K562 (cell line): ENCODE data around the gene KIF12. TPM values are rescaled to one million over a fixed set of nuclear protein-coding genes. Genes with fewer than 3 reads are reported as not detected.

Source experiments
- ATAC-seq: fragments of 200-7000 bp; cut with Tn5 transposase; 3 replicates; pipeline ENCODE4 v1.9.1; 2020; ENCODE audit warnings: moderate library complexity
- BruUV-seq: library from RNA; stranded (reverse); fragments of 400-500 nt; replicated peaks from 2 replicates; lab custom pipeline; 2021; lab: Mats Ljungman, UMichigan
- CTCF ChIA-PET: fragments of 300-600 bp; formaldehyde crosslinking; extraction: SDS; loops from one replicate; lab custom pipeline; 2021; ENCODE audit warnings: low intra/inter-chr PET ratio; lab: Yijun Ruan, JAX
- POLR2A ChIA-PET: fragments of 300-600, 350-650 bp; sonication (Branson Sonifier 250); formaldehyde crosslinking; extraction: SDS; loops from one replicate; lab custom pipeline; 2021; ENCODE audit warnings: antibody characterized with exemption, inconsistent platforms; lab: Yijun Ruan, JAX
- DNase-seq, 4 experiments: peaks; one replicate each; pipeline versions ENCODE4 v3.0.0 to v3.0.0-alpha.2; 2011 to 2018; ENCODE audit warnings: low spot score in 3 of 4, mixed read lengths in 3 of 4; ENCODE audit errors: extremely low read depth in 1 of 4
- FAIRE-seq: peaks from 2 replicates; lab custom pipeline; 2011; peaks lifted over from hg19 to GRCh38; lab: Jason Lieb, UNC
- H2AFZ ChIP-seq: 2 replicates; pipeline ENCODE4 v1.6.0; 2011; ENCODE audit warnings: low read depth, low read length, control low read depth, inconsistent platforms
- H3K27ac ChIP-seq: fragments of 200-600 bp; 3 replicates; pipeline ENCODE4 v1.8.0; 2011; ENCODE audit warnings: low read depth, mild to moderate bottlenecking, control low read depth, inconsistent platforms, low read length, moderate library complexity, mixed read lengths; ENCODE audit errors: extremely low read depth
- H3K27me3 ChIP-seq, 2 experiments: fragments of 300-600 bp in 1 of 2; 2 replicates in 1 of 2; 3 replicates in 1 of 2; pipeline versions ENCODE4 v1.6.0 to v1.8.0; 2011; ENCODE audit warnings: inconsistent platforms in 2 of 2, low read length in 2 of 2, mild to moderate bottlenecking in 1 of 2, mixed read lengths in 1 of 2, moderate library complexity in 1 of 2; ENCODE audit not compliant: control insufficient read depth in 2 of 2, insufficient read depth in 2 of 2
- H3K36me3 ChIP-seq: fragments of 300-600 bp; 3 replicates; pipeline ENCODE4 v1.8.0; 2011; ENCODE audit warnings: mild to moderate bottlenecking, low read length, inconsistent platforms; ENCODE audit not compliant: control insufficient read depth, insufficient read depth
- H3K4me1 ChIP-seq, 2 experiments: fragments of 200-600 bp in 1 of 2; replicated peaks in 1 of 2; 2 replicates in 1 of 2; 3 replicates in 1 of 2; pipeline versions ENCODE4 v1.5.1 to v1.8.0; 2011; ENCODE audit warnings: inconsistent platforms in 2 of 2, low read length in 2 of 2, mild to moderate bottlenecking in 1 of 2, mixed read lengths in 1 of 2, moderate library complexity in 1 of 2; ENCODE audit not compliant: control insufficient read depth in 2 of 2, insufficient read depth in 2 of 2
- H3K4me2 ChIP-seq: 2 replicates; pipeline ENCODE4 v1.6.1; 2011; ENCODE audit warnings: low read length, control low read depth, inconsistent platforms, mixed read lengths; ENCODE audit not compliant: insufficient read depth
- H3K4me3 ChIP-seq: fragments of 200-600 bp; sonication (generic), shearing (Covaris generic); 2 replicates; pipeline ENCODE4 v1.5.1; 2016; ENCODE audit warnings: control low read depth, inconsistent platforms
- H3K79me2 ChIP-seq: fragments of 200-600 bp; 3 replicates; pipeline ENCODE4 v1.8.0; 2011; ENCODE audit warnings: low read length, inconsistent platforms; ENCODE audit not compliant: control insufficient read depth, insufficient read depth
- H3K9ac ChIP-seq, 2 experiments: 2 replicates each; pipeline versions ENCODE4 v1.6.0 to v1.6.1; 2011; ENCODE audit warnings: low read depth in 2 of 2, low read length in 2 of 2, control low read depth in 1 of 2, inconsistent platforms in 1 of 2, mild to moderate bottlenecking in 1 of 2, mixed read lengths in 1 of 2; ENCODE audit not compliant: insufficient read depth in 1 of 2
- H3K9me1 ChIP-seq: one replicate; pipeline ENCODE4 v1.6.0; 2011; ENCODE audit warnings: inconsistent platforms, mild to moderate bottlenecking, low read length, moderate library complexity; ENCODE audit not compliant: control insufficient read depth, insufficient read depth
- H3K9me3 ChIP-seq: replicated peaks from 2 replicates; pipeline ENCODE4 v1.5.1; 2011; ENCODE audit warnings: low read depth, low read length, inconsistent platforms; ENCODE audit not compliant: control insufficient read depth, insufficient read depth
- H4K20me1 ChIP-seq: replicated peaks from 2 replicates; pipeline ENCODE4 v1.6.1; 2011; ENCODE audit warnings: low read length, inconsistent platforms, mixed read lengths; ENCODE audit not compliant: control insufficient read depth, insufficient read depth
- AFF1 ChIP-seq, 2 experiments: fragments of 450-650 bp; IDR thresholded peaks; 2 replicates each; pipeline ENCODE4 v1.6.1; 2018; ENCODE audit warnings: mild to moderate bottlenecking in 2 of 2, low read depth in 1 of 2; ENCODE audit not compliant: partially characterized antibody in 2 of 2
- BRCA1 ChIP-seq, 2 experiments: fragments of 450-650 bp in 1 of 2; sonication (generic) in 1 of 2; formaldehyde crosslinking in 1 of 2; IDR thresholded peaks; 2 replicates each; pipeline versions ENCODE4 v1.5.0 to v1.6.1; 2017 to 2020; ENCODE audit warnings: mild to moderate bottlenecking in 1 of 2, missing genetic modification reagents in 1 of 2
- CEBPZ ChIP-seq: fragments of 150-350 bp; IDR thresholded peaks from 2 replicates; pipeline ENCODE4 v1.6.1; 2014; ENCODE audit warnings: low read depth, mild to moderate bottlenecking, low read length, borderline replicate concordance
- FOXA1 ChIP-seq: fragments of 450-650 bp; IDR thresholded peaks from 2 replicates; pipeline ENCODE4 v1.6.1; 2016; ENCODE audit warnings: mild to moderate bottlenecking, borderline replicate concordance
- MYC ChIP-seq, 2 experiments: fragments of 250-450 bp in 1 of 2; sonication (Bioruptor Pico) in 1 of 2; IDR thresholded peaks; 2 replicates each; pipeline versions ENCODE4 v1.5.1 to v1.6.1; 2012 to 2021; ENCODE audit warnings: low read depth in 2 of 2, borderline replicate concordance in 1 of 2, improper control_type of control experiment in 1 of 2, low read length in 1 of 2, mild to moderate bottlenecking in 1 of 2, moderate library complexity in 1 of 2
- SAFB ChIP-seq: fragments of 200-400 bp; formaldehyde crosslinking; IDR thresholded peaks from 2 replicates; pipeline ENCODE4 v1.6.1; 2017; ENCODE audit warnings: low read depth, low read length, borderline replicate concordance
- SAP30 ChIP-seq: fragments of 200-600 bp; sonication (generic); IDR thresholded peaks from 2 replicates; pipeline ENCODE4 v1.6.1; 2012; ENCODE audit warnings: borderline replicate concordance, low read depth, mild to moderate bottlenecking, moderate library complexity, low read length, control low read depth, inconsistent platforms; ENCODE audit not compliant: insufficient read depth, poor library complexity, severe bottlenecking
- TARDBP ChIP-seq: fragments of 450-650 bp; IDR thresholded peaks from 2 replicates; pipeline ENCODE4 v1.6.1; 2016
- THAP12 ChIP-seq: fragments of 250-450 bp; sonication (Bioruptor Pico); IDR thresholded peaks from 2 replicates; pipeline ENCODE4 v1.9.0; 2021; ENCODE audit warnings: mild to moderate bottlenecking, inconsistent platforms
- ZNF586 ChIP-seq: fragments of 450-650 bp; formaldehyde crosslinking; conservative IDR thresholded peaks from 2 replicates; pipeline ENCODE4 v1.4.0; 2020; ENCODE audit warnings: mild to moderate bottlenecking, moderate library complexity
- WGBS: fragments of 100-300 bp; shearing (Covaris generic); methylation state at CpG from one replicate; pipeline ENCODE4 v1.1.6; 2016; ENCODE audit warnings: low coverage, mixed read lengths; ENCODE audit not compliant: insufficient coverage; ENCODE audit errors: missing lambda C conversion rate; 5-methylcytosine and 5-hydroxymethylcytosine counted together
- in situ Hi-C: fragments of 300-500 bp; cut with MboI; formaldehyde crosslinking; loops from 4 replicates; pipeline ENCODE4 v1.15.0; 2018; ENCODE audit warnings: inconsistent platforms, mixed read lengths
- intact Hi-C: fragments of 100-400 bp; cut with micrococcal nuclease; formaldehyde crosslinking; loops from 2 replicates; pipeline ENCODE4 v1.14.2; 2022
- polyA plus RNA-seq, 8 experiments: library from polyadenylated mRNA; depleted of rRNA in 4 of 8; stranded (reverse) in 5 of 8; unstranded in 3 of 8; fragments of >200 nt; fragmentation: Nextera tagmentation in 2 of 8; fragmentation: Illumina TruSeq in 1 of 8; extraction: Ambion mirVana in 2 of 8; extraction: Trizol in 1 of 8; gene quantifications; 2 replicates each; pipeline versions ENCODE4 v1.2.1 to v1.2.3, GENCODE V29; 2011 to 2014; ENCODE audit warnings: inconsistent platforms in 1 of 8, missing spikeins in 1 of 8
- total RNA-seq, 7 experiments: library from RNA; depleted of rRNA in 6 of 7; stranded (reverse); fragments of >200 nt in 6 of 7; fragmentation: Illumina TruSeq in 2 of 7; extraction: Trizol in 2 of 7; gene quantifications; 2 replicates each; pipeline versions ENCODE4 v1.2.1 to v1.2.3, GENCODE V29; 2011 to 2021; ENCODE audit warnings: low replicate concordance in 1 of 7

The KIF12 gene
- total and polyA plus RNA-seq, 9 of the 15 experiments (the other 6 are each of a cell fraction or from before 2014, with no cell fraction given), result not detected

GRCh38 chr9:114132550-114132918 is 33.4 kb upstream of the KIF12 start:
- no peaks in the 10 kb centered on the region for H3K9me1 ChIP-seq
- H4K20me1 ChIP-seq, result no peaks in the 10 kb centered on the region
- H3K4me3 ChIP-seq, result no peak overlapping the region
- POLR2A ChIA-PET, result interaction anchor here (1.1 kb wide), 1 partner anchor 12 kb away, joined by 5 read pairs; no protein-coding TSS in a partner anchor
- H3K9me3 ChIP-seq, result no peaks in the 10 kb centered on the region
- 0% methylated on average over 7 of the region's 7 CpGs for WGBS
- DNase-seq (no peak), FAIRE-seq (no peak), ATAC-seq (no peak)
- BruUV-seq, result no TSS peak
- intact Hi-C loops, result no loop called here
- no peak overlapping the region for H3K4me2 ChIP-seq
- CTCF ChIA-PET, result no interaction called here
- peaks cover 3 to 17% of the 10 kb centered on the region in 2 experiments; a peak in 2 of 5 replicates for H3K27me3 ChIP-seq
- H3K36me3 ChIP-seq, result no peaks in the 10 kb centered on the region
- H3K79me2 ChIP-seq, result no peaks in the 10 kb centered on the region
- no peak overlapping the region for H3K9ac ChIP-seq
- no peak overlapping the region for H2AFZ ChIP-seq
- no peak overlapping the region for H3K27ac ChIP-seq
- H3K4me1 ChIP-seq, result no peaks in the 10 kb centered on the region
- in situ Hi-C loops, result no loop called here
- no peak for TF ChIP-seq SAFB
- TF ChIP-seq THAP12, result no peak
- TF ChIP-seq MYC (IDR thresholded peaks at IDR 0.05; ENCODE audit: low read depth, low read length), result no peak
- TF ChIP-seq MYC (CRISPR knock-in tag; IDR thresholded peaks at IDR 0.05; ENCODE audit: borderline replicate concordance, low read depth), result no peak
- no peak for TF ChIP-seq ZNF586
- TF ChIP-seq AFF1 (IDR thresholded peaks at IDR 0.05; ENCODE audit: low read depth in 1 of 2, partially characterized antibody in 2 of 2), result no peak
- no peak for TF ChIP-seq CEBPZ
- TF ChIP-seq SAP30, result no peak
- no peak for TF ChIP-seq FOXA1
- no peak for TF ChIP-seq BRCA1 (IDR thresholded peaks at IDR 0.05)
- no peak for TF ChIP-seq BRCA1 (CRISPR knock-in tag; IDR thresholded peaks at IDR 0.05)
- no peak for TF ChIP-seq TARDBP
